ENCODE measurements around the gene KLK6. TPM values are rescaled to one million over a fixed set of nuclear protein-coding genes. Genes with fewer than 3 reads are reported as not detected.
A peak's percentile ranks its signal among the peaks of the same experiment; 100 is the strongest.

Gene KLK6
- polyA plus RNA-seq, 3 donors: not detected

DNA sequence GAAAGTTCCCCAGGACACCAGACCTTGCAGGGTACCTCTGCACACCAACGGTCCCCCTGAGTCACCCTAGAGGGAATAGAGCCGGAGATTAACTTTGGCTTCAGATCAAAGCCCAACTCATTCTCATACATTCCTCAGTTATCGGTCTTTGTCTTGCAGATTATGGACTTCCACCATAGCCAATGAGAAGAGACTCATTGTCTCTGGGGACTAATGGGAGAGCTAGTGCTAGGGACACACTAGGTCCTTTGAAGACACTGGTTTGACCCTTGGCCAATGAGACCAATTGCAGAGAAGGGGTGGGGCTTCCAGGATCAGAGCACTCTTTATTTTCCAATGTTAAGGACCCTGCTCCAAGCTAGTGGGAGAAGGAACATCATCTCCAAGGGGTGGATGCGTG, 8.2 kb upstream of the KLK6 start:
- peaks cover 12 to 29% (median 16%) of the 10 kb centered on the region in 3 donors for H3K27me3 Mint-ChIP-seq (ENCODE audit: low read depth in 3 of 3)
- no peak overlapping the region for H3K4me3 Mint-ChIP-seq
- H3K79me2 ChIP-seq (ENCODE audit: insufficient read depth, low read length): no peaks in the 10 kb centered on the region
- intact Hi-C loops (cut with micrococcal nuclease): no loop called here
- no peak for TF ChIP-seq CTCF (IDR thresholded peaks at IDR 0.05)
- no peaks in the 10 kb centered on the region for H4K20me1 ChIP-seq (ENCODE audit: insufficient read depth, low read length)
- no peaks in the 10 kb centered on the region for H3K4me1 Mint-ChIP-seq
- no peak overlapping the region for H3K9ac ChIP-seq (ENCODE audit: insufficient read depth, low read length, poor library complexity, severe bottlenecking)
- peaks cover 0 to 5% (median 0%) of the 10 kb centered on the region in 7 donors for H3K9me3 Mint-ChIP-seq
- no peak overlapping the region for H3K27ac Mint-ChIP-seq
- no peak overlapping the region for H3K4me2 ChIP-seq (replicated peaks; ENCODE audit: extremely low read depth, low read length, poor library complexity, severe bottlenecking)
- no peaks in the 10 kb centered on the region for H3K9me3 ChIP-seq (replicated peaks in 1 of 2; ENCODE audit: control insufficient read depth in 1 of 2, insufficient read depth in 1 of 2, low read length in 2 of 2)
- H3K4me1 ChIP-seq (ENCODE audit: control insufficient read depth in 1 of 2, insufficient read depth in 2 of 2, low read length in 2 of 2): no peaks in the 10 kb centered on the region
- peaks cover 0 to 3% of the 10 kb centered on the region in 2 donors for H3K27me3 ChIP-seq (ENCODE audit: control insufficient read depth in 2 of 2, insufficient read depth in 2 of 2, low read length in 2 of 2)
- H2AFZ ChIP-seq (ENCODE audit: insufficient read depth, low read depth, low read length, poor library complexity, severe bottlenecking): no peak overlapping the region
- H3K27ac ChIP-seq (ENCODE audit: low read depth in 1 of 2, low read length in 2 of 2): no peak overlapping the region
- H3K4me3 ChIP-seq (replicated peaks in 1 of 3; ENCODE audit: low read depth in 2 of 3, low read length in 3 of 3): no peak overlapping the region
- 100% methylated on average over 1 of the region's 4 CpGs for WGBS (ENCODE audit: insufficient coverage)
- no peak for DNase-seq
- no peaks in the 10 kb centered on the region for H3K36me3 ChIP-seq (replicated peaks in 1 of 2; ENCODE audit: control insufficient read depth in 1 of 2, insufficient read depth in 2 of 2, low read length in 2 of 2)
- H3K36me3 Mint-ChIP-seq: no peaks in the 10 kb centered on the region

DNA sequence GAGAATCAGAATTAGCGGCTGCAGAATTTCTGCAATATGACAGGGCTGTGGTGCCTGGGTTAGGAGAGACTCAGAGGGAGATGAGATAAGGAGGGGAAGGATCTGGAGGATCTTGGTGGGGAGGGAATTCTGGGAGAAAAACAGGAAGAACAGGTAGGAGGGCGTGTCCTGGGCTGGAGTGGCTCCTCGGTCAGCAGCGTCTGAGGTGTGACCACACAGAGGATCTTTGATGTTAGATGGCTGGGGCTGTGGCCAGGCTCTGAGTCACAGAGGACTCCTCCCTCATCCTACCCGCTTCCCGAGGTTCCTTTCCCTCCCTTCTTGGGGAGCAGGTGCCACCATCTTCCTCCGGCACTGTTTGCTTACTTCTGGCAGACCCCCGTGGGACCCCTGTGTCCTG, 6.4 kb upstream of the KLK6 start:
- Histone ChIP-seq H3K4me3 (replicated peaks in 1 of 3; ENCODE audit: low read depth in 2 of 3, low read length in 3 of 3) (no peak overlapping the region), H3K4me2 (replicated peaks; ENCODE audit: extremely low read depth, low read length, poor library complexity, severe bottlenecking) (no peak overlapping the region), H4K20me1 (ENCODE audit: insufficient read depth, low read length) (no peaks in the 10 kb centered on the region), H3K27me3 (ENCODE audit: control insufficient read depth in 2 of 2, insufficient read depth in 2 of 2, low read length in 2 of 2) (peaks cover 0 to 3% of the 10 kb centered on the region in 2 donors), H3K4me1 (ENCODE audit: control insufficient read depth in 1 of 2, insufficient read depth in 2 of 2, low read length in 2 of 2) (no peaks in the 10 kb centered on the region), H2AFZ (ENCODE audit: insufficient read depth, low read depth, low read length, poor library complexity, severe bottlenecking) (no peak overlapping the region), H3K9me3 (replicated peaks in 1 of 2; ENCODE audit: control insufficient read depth in 1 of 2, insufficient read depth in 1 of 2, low read length in 2 of 2) (no peaks in the 10 kb centered on the region), H3K9ac (ENCODE audit: insufficient read depth, low read length, poor library complexity, severe bottlenecking) (no peak overlapping the region), H3K36me3 (replicated peaks in 1 of 2; ENCODE audit: control insufficient read depth in 1 of 2, insufficient read depth in 2 of 2, low read length in 2 of 2) (no peaks in the 10 kb centered on the region), H3K27ac (ENCODE audit: low read depth in 1 of 2, low read length in 2 of 2) (no peak overlapping the region), H3K79me2 (ENCODE audit: insufficient read depth, low read length) (no peaks in the 10 kb centered on the region)
- no peak for DNase-seq
- TF ChIP-seq CTCF (IDR thresholded peaks at IDR 0.05): no peak
- H3K4me1 Mint-ChIP-seq: no peaks in the 10 kb centered on the region
- intact Hi-C loops (cut with micrococcal nuclease): no loop called here
- WGBS (ENCODE audit: insufficient coverage): 27% methylated on average over 6 of the region's 8 CpGs
- H3K4me3 Mint-ChIP-seq: no peak overlapping the region
- no peaks in the 10 kb centered on the region for H3K36me3 Mint-ChIP-seq
- H3K9me3 Mint-ChIP-seq: peaks cover 0 to 3% (median 0%) of the 10 kb centered on the region in 7 donors
- peaks cover 12 to 23% (median 15%) of the 10 kb centered on the region in 3 donors for H3K27me3 Mint-ChIP-seq (ENCODE audit: low read depth in 3 of 3)
- peak overlapping the region in 2 of 7 donors; percentile 14 to 73 for H3K27ac Mint-ChIP-seq
